Measurements from ENCODE around the gene MS4A8.

- TF ChIP-seq CTCF (IDR thresholded peaks at IDR 0.05) = no peak
- no peak for TF ChIP-seq POLR2AphosphoS5 (IDR thresholded peaks at IDR 0.05)
- TF ChIP-seq POLR2A (IDR thresholded peaks at IDR 0.05) = no peak
- TF ChIP-seq EP300 (IDR thresholded peaks at IDR 0.05; ENCODE audit: low read depth) = no peak
Observed at GRCh38 chr11:60757231-60757800, 57.9 kb downstream of the MS4A8 start.
